Thyroid gland (tissue), 4 donors: ENCODE measurements around the gene RALBP1. TPM values are rescaled to one million over a fixed set of nuclear protein-coding genes. Genes with fewer than 3 reads are reported as not detected.

Experiments used
- DNase-seq, 2 donors: peaks; one replicate each; pipeline ENCODE4 v3.0.0-alpha.2; 2019
- H3K27ac ChIP-seq, 3 donors: fragments of 200-600 bp; sonication (generic); 1 replicate in 2 of 3; 2 replicates in 1 of 3; pipeline ENCODE4 v1.5.1; 2016 to 2019; ENCODE audit warnings: mild to moderate bottlenecking in 1 of 3, moderate library complexity in 1 of 3
- H3K27me3 ChIP-seq: fragments of 200-600 bp; sonication (generic); one replicate; pipeline ENCODE4 v1.5.1; 2019
- H3K36me3 ChIP-seq, 2 donors: fragments of 200-600 bp; sonication (generic); one replicate each; pipeline ENCODE4 v1.5.1; 2016 to 2019
- H3K4me1 ChIP-seq, 2 donors: fragments of 200-600 bp; sonication (generic); one replicate each; pipeline ENCODE4 v1.5.1; 2017 to 2019
- H3K4me3 ChIP-seq, 3 donors: fragments of 200-600 bp; sonication (generic); replicated peaks in 1 of 3; 1 replicate in 2 of 3; 2 replicates in 1 of 3; pipeline ENCODE4 v1.5.1; 2016; ENCODE audit warnings: mild to moderate bottlenecking in 1 of 3
- H3K9me3 ChIP-seq: fragments of 200-600 bp; sonication (generic); one replicate; pipeline ENCODE4 v1.5.1; 2017
- POLR2A ChIP-seq, 2 donors: fragments of 450-650 bp; IDR thresholded peaks; one replicate each; pipeline ENCODE4 v1.6.1; 2017; ENCODE audit warnings: antibody characterized with exemption in 2 of 2, mild to moderate bottlenecking in 2 of 2, moderate library complexity in 1 of 2
- WGBS, 2 donors: methylation state at CpG; one replicate each; pipeline ENCODE4 v1.1.5; 2017; 5-methylcytosine and 5-hydroxymethylcytosine counted together
- intact Hi-C: fragments of 100-400 bp; cut with DNase I; formaldehyde crosslinking; loops from one replicate; pipeline ENCODE4 v1.15.1; 2023
- total RNA-seq, 4 donors: library from RNA; depleted of rRNA; stranded (reverse); fragments of >200 nt; gene quantifications; one replicate each; pipeline ENCODE4 v1.2.3, GENCODE V29; 2016
- TF ChIP-seq, protein P1 (sequence below), 6 experiments: fragments of 200-600 bp in 3 of 6; fragments of 450-650 bp in 3 of 6; sonication (generic) in 3 of 6; IDR thresholded peaks; one replicate each; pipeline ENCODE4 v1.5.1; 2016 to 2019; ENCODE audit warnings: antibody characterized with exemption in 6 of 6, mild to moderate bottlenecking in 2 of 6, inconsistent platforms in 1 of 6, moderate library complexity in 1 of 6

RALBP1 gene
- total RNA-seq, 4 donors from 2014 or later, result 46.6 to 69.9 (median 62.8) TPM

DNA sequence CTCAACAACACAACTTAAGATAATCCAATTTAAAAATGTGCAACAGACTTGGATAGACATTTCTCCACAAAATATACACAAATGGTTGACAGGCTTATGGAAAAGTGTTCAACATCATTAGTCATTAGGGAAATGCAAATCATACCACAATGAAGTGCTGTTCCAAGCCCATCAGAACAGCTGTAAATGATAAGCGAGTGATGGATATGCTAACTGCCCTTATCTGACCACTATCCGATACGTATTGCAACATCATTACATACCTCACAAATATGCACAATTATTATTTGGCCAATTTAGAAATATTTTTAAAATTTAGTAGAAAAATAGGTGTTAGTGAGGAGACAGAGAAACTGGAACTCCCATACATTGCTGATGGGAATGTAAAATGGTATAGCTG lies 76.9 kb downstream of the RALBP1 start:
- H3K36me3 ChIP-seq, result peaks cover 52 to 61% of the 10 kb centered on the region in 2 donors
- DNase-seq, result no peak

DNA sequence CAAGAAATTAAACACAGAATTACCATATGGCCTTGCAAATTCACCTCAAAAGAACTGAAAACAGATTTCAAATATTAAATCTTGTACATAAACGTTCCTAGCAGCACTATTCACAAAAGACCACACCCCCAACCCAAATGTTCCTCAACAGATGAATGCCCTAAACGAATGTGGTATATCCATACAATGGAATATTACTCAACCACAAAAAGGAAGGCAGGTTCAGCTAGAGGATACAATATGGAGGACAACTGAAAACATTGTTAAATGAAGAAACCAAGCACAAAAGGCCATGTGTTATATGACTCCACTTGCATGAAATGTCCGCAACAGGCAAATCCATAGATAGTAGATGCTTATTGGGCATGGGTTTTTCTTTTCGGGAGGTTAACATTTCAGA lies 77.3 kb downstream of the RALBP1 start:
- no peaks in the 10 kb centered on the region for H3K9me3 ChIP-seq
- no peak overlapping the region for H3K4me3 ChIP-seq
- H3K4me1 ChIP-seq, result no peaks in the 10 kb centered on the region
- H3K27ac ChIP-seq, result no peak overlapping the region
- peaks cover 47 to 59% of the 10 kb centered on the region in 2 donors for H3K36me3 ChIP-seq
- no peak for TF ChIP-seq POLR2A (IDR thresholded peaks at IDR 0.05)
- TF ChIP-seq, protein P1, sequence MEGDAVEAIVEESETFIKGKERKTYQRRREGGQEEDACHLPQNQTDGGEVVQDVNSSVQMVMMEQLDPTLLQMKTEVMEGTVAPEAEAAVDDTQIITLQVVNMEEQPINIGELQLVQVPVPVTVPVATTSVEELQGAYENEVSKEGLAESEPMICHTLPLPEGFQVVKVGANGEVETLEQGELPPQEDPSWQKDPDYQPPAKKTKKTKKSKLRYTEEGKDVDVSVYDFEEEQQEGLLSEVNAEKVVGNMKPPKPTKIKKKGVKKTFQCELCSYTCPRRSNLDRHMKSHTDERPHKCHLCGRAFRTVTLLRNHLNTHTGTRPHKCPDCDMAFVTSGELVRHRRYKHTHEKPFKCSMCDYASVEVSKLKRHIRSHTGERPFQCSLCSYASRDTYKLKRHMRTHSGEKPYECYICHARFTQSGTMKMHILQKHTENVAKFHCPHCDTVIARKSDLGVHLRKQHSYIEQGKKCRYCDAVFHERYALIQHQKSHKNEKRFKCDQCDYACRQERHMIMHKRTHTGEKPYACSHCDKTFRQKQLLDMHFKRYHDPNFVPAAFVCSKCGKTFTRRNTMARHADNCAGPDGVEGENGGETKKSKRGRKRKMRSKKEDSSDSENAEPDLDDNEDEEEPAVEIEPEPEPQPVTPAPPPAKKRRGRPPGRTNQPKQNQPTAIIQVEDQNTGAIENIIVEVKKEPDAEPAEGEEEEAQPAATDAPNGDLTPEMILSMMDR (IDR thresholded peaks at IDR 0.05), result no peak
- 95 to 97% methylated on average over 4 of the region's 4 CpGs for WGBS, 2 donors
- H3K27me3 ChIP-seq, result no peaks in the 10 kb centered on the region
- no peak for DNase-seq
- intact Hi-C loops, result no loop called here

More for the DNA sequence above, 76.9 kb downstream of the RALBP1 start:
- Histone ChIP-seq H3K9me3 (no peaks in the 10 kb centered on the region), H3K27ac (no peak overlapping the region), H3K4me1 (no peaks in the 10 kb centered on the region), H3K27me3 (no peaks in the 10 kb centered on the region), H3K4me3 (no peak overlapping the region)
- no peak for TF ChIP-seq POLR2A (IDR thresholded peaks at IDR 0.05)
- TF ChIP-seq, protein P1 (IDR thresholded peaks at IDR 0.05), result no peak
- WGBS, 2 donors, result 97 to 99% methylated on average over 3 of the region's 3 CpGs
- intact Hi-C loops, result no loop called here

DNA sequence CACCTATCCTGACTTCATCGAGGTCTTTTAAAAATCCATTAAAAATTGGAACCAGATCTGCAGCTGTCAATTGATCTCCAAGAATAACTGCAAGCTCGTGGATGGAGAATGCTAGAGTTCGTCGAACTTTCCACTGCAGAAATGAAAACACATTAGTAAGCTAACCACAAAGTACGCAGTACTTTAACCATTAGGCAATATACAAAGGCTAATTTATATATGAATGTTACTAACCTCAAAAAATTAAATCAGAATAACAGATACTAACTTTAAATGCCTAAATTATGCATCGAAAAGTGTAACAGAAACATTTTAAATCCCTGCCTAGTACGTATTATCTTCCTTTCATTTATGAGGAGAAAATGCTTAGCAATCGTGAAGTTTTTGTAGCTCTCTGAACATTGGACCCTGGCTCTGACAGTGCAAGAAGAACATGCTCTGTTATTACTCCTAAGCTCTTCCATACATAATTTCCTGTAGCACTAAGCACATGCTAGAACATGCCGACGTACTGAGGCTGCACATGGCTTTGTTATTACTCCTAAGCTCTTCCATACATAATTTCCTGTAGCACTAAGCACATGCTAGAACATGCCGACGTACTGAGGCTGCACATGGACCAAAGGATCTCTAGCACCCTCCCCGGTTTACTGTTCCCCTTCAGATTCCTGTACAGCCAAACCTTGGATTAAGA lies 82.1 kb downstream of the RALBP1 start:
- WGBS, 2 donors, result 94 to 95% methylated on average over 13 of the region's 13 CpGs

DNA sequence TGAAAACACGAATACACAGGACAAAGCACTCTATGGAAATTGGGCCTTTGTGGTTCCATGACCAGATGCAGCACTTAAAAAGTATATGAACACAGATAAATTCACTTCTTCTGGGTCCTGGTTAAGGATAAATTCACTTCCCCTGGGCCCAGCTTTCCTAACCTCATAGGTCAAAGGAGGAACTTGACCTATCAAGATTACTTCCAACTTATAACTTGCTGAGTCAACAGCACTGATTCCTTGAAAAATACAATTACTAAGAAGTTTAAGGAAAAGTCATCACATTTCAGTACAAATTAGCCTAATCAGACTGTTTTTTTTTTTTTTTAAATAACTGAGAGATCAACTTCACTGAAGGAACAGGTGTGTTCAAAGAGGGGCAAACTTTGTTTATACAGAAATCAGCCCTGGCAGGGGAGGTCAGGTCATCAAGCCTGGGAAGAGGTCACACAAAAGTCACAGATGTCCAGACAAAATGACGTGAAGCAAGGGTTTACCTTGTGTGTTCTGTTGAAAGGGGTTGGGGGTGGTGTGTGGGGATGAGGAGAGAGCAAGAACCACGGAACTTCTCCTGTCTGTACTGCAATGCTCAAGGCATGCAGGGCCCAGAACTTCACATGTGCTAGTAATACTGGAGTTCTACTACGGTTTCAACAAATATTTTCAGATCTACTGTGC lies 83.2 kb downstream of the RALBP1 start:
- Histone ChIP-seq H3K4me3 (no peak overlapping the region), H3K4me1 (peaks cover 2 to 13% of the 10 kb centered on the region in 2 donors), H3K36me3 (peaks cover 30 to 37% of the 10 kb centered on the region in 2 donors), H3K27ac (no peak overlapping the region), H3K9me3 (no peaks in the 10 kb centered on the region), H3K27me3 (no peaks in the 10 kb centered on the region)
- DNase-seq, result no peak
- WGBS, 2 donors, result 90 to 93% methylated on average over 4 of the region's 4 CpGs
- TF ChIP-seq, protein P1 (IDR thresholded peaks at IDR 0.05), result no peak
- TF ChIP-seq POLR2A (IDR thresholded peaks at IDR 0.05), result no peak
- intact Hi-C loops, result no loop called here

More for the DNA sequence above, 82.1 kb downstream of the RALBP1 start:
- H3K27ac ChIP-seq, result no peak overlapping the region
- DNase-seq, result no peak
- H3K27me3 ChIP-seq, result no peaks in the 10 kb centered on the region
- no peaks in the 10 kb centered on the region for H3K9me3 ChIP-seq
- H3K36me3 ChIP-seq, result peaks cover 34 to 48% of the 10 kb centered on the region in 2 donors
- H3K4me1 ChIP-seq, result peaks cover 0 to 7% of the 10 kb centered on the region in 2 donors
- intact Hi-C loops, result no loop called here
- H3K4me3 ChIP-seq, result no peak overlapping the region
- no peak for TF ChIP-seq POLR2A (IDR thresholded peaks at IDR 0.05)
- TF ChIP-seq, protein P1 (IDR thresholded peaks at IDR 0.05), result no peak

DNA sequence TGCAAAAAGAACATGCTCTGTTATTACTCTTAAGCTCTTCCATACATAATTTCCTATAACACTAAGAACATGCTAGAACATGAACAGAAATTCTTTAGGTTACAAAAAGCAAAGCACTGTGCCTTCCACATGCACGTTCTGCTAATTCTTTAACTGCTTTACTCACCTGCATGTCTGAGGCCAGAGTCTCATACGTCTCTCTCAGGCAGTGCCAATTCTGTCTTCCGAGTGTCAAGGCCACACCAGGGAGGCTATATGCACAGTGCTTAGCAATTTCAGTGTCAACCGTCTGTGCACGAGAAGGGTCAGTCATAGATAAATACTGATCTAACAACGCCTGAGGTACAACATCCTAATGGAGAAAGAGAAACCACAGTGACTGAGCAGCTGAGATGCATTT lies 83.9 kb downstream of the RALBP1 start:
- Histone ChIP-seq H3K27me3 (no peaks in the 10 kb centered on the region), H3K4me3 (no peak overlapping the region), H3K27ac (no peak overlapping the region), H3K4me1 (peaks cover 9 to 20% of the 10 kb centered on the region in 2 donors), H3K36me3 (peaks cover 27 to 30% of the 10 kb centered on the region in 2 donors), H3K9me3 (no peaks in the 10 kb centered on the region)
- WGBS, 2 donors, result 95% methylated on average over 6 of the region's 6 CpGs
- DNase-seq, result no peak
- TF ChIP-seq, protein P1 (IDR thresholded peaks at IDR 0.05), result no peak
- TF ChIP-seq POLR2A (IDR thresholded peaks at IDR 0.05), result no peak
- intact Hi-C loops, result no loop called here
